GM15510 (cell line): Measurements from ENCODE around the gene FGF19.

Experiments
- POLR2A ChIP-seq: IDR thresholded peaks from 3 replicates; pipeline ENCODE4 v1.6.1; 2011; ENCODE audit warnings: borderline replicate concordance; ENCODE audit not compliant: insufficient read length; ENCODE audit errors: extremely low read depth

Gene FGF19

GRCh38 chr11:69705901-69706787 is 2.3 kb upstream of the FGF19 start:
- no peak for TF ChIP-seq POLR2A

- no peak for TF ChIP-seq POLR2A
Measured at GRCh38 chr11:69705351-69705811, 1.6 kb upstream of the FGF19 start.

- no peak for TF ChIP-seq POLR2A
Measured at GRCh38 chr11:69704508-69705253, 859 bp upstream of the FGF19 start.

GRCh38 chr11:69703453-69703767 is 412 bp downstream of the FGF19 start:
- no peak for TF ChIP-seq POLR2A

GRCh38 chr11:69702769-69703452 is 911 bp downstream of the FGF19 start:
- no peak for TF ChIP-seq POLR2A

- TF ChIP-seq POLR2A = no peak
Measured at GRCh38 chr11:69702239-69702691, 1.6 kb downstream of the FGF19 start.

GRCh38 chr11:69700278-69701140 is 3.3 kb downstream of the FGF19 start:
- no peak for TF ChIP-seq POLR2A

- TF ChIP-seq POLR2A = no peak
Measured at GRCh38 chr11:69699213-69699612, 4.6 kb downstream of the FGF19 start.

- TF ChIP-seq POLR2A = no peak
Measured at GRCh38 chr11:69698362-69698761, 5.5 kb downstream of the FGF19 start.

GRCh38 chr11:69697861-69698260 is 6.0 kb downstream of the FGF19 start:
- no peak for TF ChIP-seq POLR2A

- TF ChIP-seq POLR2A = no peak
Measured at GRCh38 chr11:69697469-69697843, 6.4 kb downstream of the FGF19 start.

- no peak for TF ChIP-seq POLR2A
Measured at GRCh38 chr11:69696749-69697468, 6.9 kb downstream of the FGF19 start.

GRCh38 chr11:69695581-69695980 is 8.2 kb downstream of the FGF19 start:
- no peak for TF ChIP-seq POLR2A

- TF ChIP-seq POLR2A = no peak
Measured at GRCh38 chr11:69694781-69695180, 9.0 kb downstream of the FGF19 start.
